ENCODE data around the gene FBXL12. TPM values are rescaled to one million over a fixed set of nuclear protein-coding genes. Genes with fewer than 3 reads are reported as not detected.
A peak's percentile ranks its signal among the peaks of the same experiment; 100 is the strongest.

FBXL12 gene
- total and polyA plus RNA-seq, 2 donors (not counting 1 experiment from before 2014, with no cell fraction given): 41.5 to 79.4 TPM

- ChIA-PET CTCF (no interaction called here), POLR2A (interaction anchor here (0.5 to 1.0 kb wide), 2 partner anchors 17 to 593 kb away, joined by 3 to 4 read pairs; partner anchors contain the start of gene FBXL12)
- Mint-ChIP-seq H3K4me3 (peak overlapping the region; percentile 97), H3K9me3 (ENCODE audit: insufficient read depth) (no peaks in the 10 kb centered on the region), H3K4me1 (peaks cover 14% of the 10 kb centered on the region), H3K27me3 (no peaks in the 10 kb centered on the region), H3K27ac (no peak overlapping the region)
- 2% methylated on average over 25 of the region's 28 CpGs for WGBS (ENCODE audit: insufficient coverage)
- Histone ChIP-seq H3K9me3 (ENCODE audit: control extremely low read depth in 1 of 3, control insufficient read depth in 2 of 3, insufficient read depth in 1 of 3, low read length in 2 of 3) (no peaks in the 10 kb centered on the region), H3K4me2 (replicated peaks; ENCODE audit: low read depth, low read length, poor library complexity, severe bottlenecking) (peak overlapping the region; percentile 81), H3K9ac (ENCODE audit: low read length) (peak overlapping the region; percentile 74), H3K4me3 (ENCODE audit: control extremely low read depth in 1 of 5, extremely low read depth in 1 of 5, insufficient read depth in 1 of 5, low read depth in 2 of 5, low read length in 4 of 5) (peak overlapping the region; percentile 44 to 71 (median 66)), H2AFZ (ENCODE audit: insufficient read depth, low read depth, low read length, poor library complexity, severe bottlenecking) (peak overlapping the region; percentile 90), H3K79me2 (ENCODE audit: control insufficient read depth, insufficient read depth, low read length) (peaks cover 65% of the 10 kb centered on the region), H3K27me3 (replicated peaks in 1 of 4; ENCODE audit: control extremely low read depth in 1 of 4, control insufficient read depth in 3 of 4, insufficient read depth in 4 of 4, low read length in 3 of 4) (no peaks in the 10 kb centered on the region), H4K20me1 (ENCODE audit: control insufficient read depth, insufficient read depth, low read length, poor library complexity, severe bottlenecking) (peaks cover 15% of the 10 kb centered on the region), H3K4me1 (ENCODE audit: control insufficient read depth in 2 of 2, insufficient read depth in 2 of 2, low read length in 2 of 2) (peaks cover 7 to 15% of the 10 kb centered on the region in 2 donors), H3K27ac (ENCODE audit: low read length in 2 of 2) (peak overlapping the region in 1 of 2 donors; percentile 51), H3K36me3 (replicated peaks in 1 of 2; ENCODE audit: control extremely low read depth in 1 of 2, control insufficient read depth in 1 of 2, extremely low read depth in 1 of 2, insufficient read depth in 2 of 2, low read length in 1 of 2) (peaks cover 3 to 24% of the 10 kb centered on the region in 2 experiments)
- DNase-seq (no peak), ATAC-seq (ENCODE audit: low read depth) (no peak)
- intact Hi-C loops (cut with micrococcal nuclease): loop anchor here (1.0 kb wide), 3 partner anchors 8 to 43 kb away; partner anchors contain the start of genes FBXL12 and UBL5
- TF ChIP-seq EZH2 (IDR thresholded peaks at IDR 0.05; ENCODE audit: borderline replicate concordance, insufficient read depth, low read depth, low read length, poor library complexity, severe bottlenecking) (no peak), CTCF (IDR thresholded peaks at IDR 0.05) (no peak)
Observed at GRCh38 chr19:9835507-9835949, 16.6 kb upstream of the FBXL12 start.

- peak; percentile 95 for ATAC-seq (ENCODE audit: low read depth)
- WGBS (ENCODE audit: insufficient coverage): under 1% methylated on average over 73 of the region's 73 CpGs
- Mint-ChIP-seq H3K4me3 (peak within 1 kb of the TSS; percentile 97), H3K4me1 (peaks cover 16% of the 10 kb centered on the region), H3K27me3 (no peaks in the 10 kb centered on the region), H3K9me3 (ENCODE audit: insufficient read depth) (no peaks in the 10 kb centered on the region), H3K27ac (peak within 1 kb of the TSS; percentile 96)
- POLR2A ChIA-PET: interaction anchor here (0.5 to 1.0 kb wide), 4 partner anchors 16 to 594 kb away, joined by 3 to 4 read pairs (median 3); partner anchors contain the start of gene FBXL12
- peaks cover 59% of the 10 kb centered on the region for H3K79me2 ChIP-seq (ENCODE audit: control insufficient read depth, insufficient read depth, low read length)
- peaks cover 3 to 26% of the 10 kb centered on the region in 2 experiments for H3K36me3 ChIP-seq (replicated peaks in 1 of 2; ENCODE audit: control extremely low read depth in 1 of 2, control insufficient read depth in 1 of 2, extremely low read depth in 1 of 2, insufficient read depth in 2 of 2, low read length in 1 of 2)
- peak within 1 kb of the TSS; percentile 81 for H3K4me2 ChIP-seq (replicated peaks; ENCODE audit: low read depth, low read length, poor library complexity, severe bottlenecking)
- H3K4me1 ChIP-seq (ENCODE audit: control insufficient read depth in 2 of 2, insufficient read depth in 2 of 2, low read length in 2 of 2): peaks cover 7 to 15% of the 10 kb centered on the region in 2 donors
- H3K4me3 ChIP-seq (ENCODE audit: control extremely low read depth in 1 of 5, extremely low read depth in 1 of 5, insufficient read depth in 1 of 5, low read depth in 2 of 5, low read length in 4 of 5): peak within 1 kb of the TSS; percentile 44 to 83 (median 71)
- TF ChIP-seq EZH2 (IDR thresholded peaks at IDR 0.05; ENCODE audit: borderline replicate concordance, insufficient read depth, low read depth, low read length, poor library complexity, severe bottlenecking) (no peak), CTCF (IDR thresholded peaks at IDR 0.05) (peak; percentile 57)
- H3K27ac ChIP-seq (ENCODE audit: low read length in 2 of 2): peak within 1 kb of the TSS; percentile 56 to 69
- H3K9me3 ChIP-seq (ENCODE audit: control extremely low read depth in 1 of 3, control insufficient read depth in 2 of 3, insufficient read depth in 1 of 3, low read length in 2 of 3): no peaks in the 10 kb centered on the region
- CTCF ChIA-PET: no interaction called here
- no peaks in the 10 kb centered on the region for H3K27me3 ChIP-seq (replicated peaks in 1 of 4; ENCODE audit: control extremely low read depth in 1 of 4, control insufficient read depth in 3 of 4, insufficient read depth in 4 of 4, low read length in 3 of 4)
- peaks cover 15% of the 10 kb centered on the region for H4K20me1 ChIP-seq (ENCODE audit: control insufficient read depth, insufficient read depth, low read length, poor library complexity, severe bottlenecking)
- peak within 1 kb of the TSS; percentile 74 for H3K9ac ChIP-seq (ENCODE audit: low read length)
- peak; percentile 100 for DNase-seq
- intact Hi-C loops (cut with micrococcal nuclease): loop anchor here (1.0 kb wide), 3 partner anchors 8 to 43 kb away; partner anchors contain the start of genes FBXL12 and UBL5
- H2AFZ ChIP-seq (ENCODE audit: insufficient read depth, low read depth, low read length, poor library complexity, severe bottlenecking): peak within 1 kb of the TSS; percentile 90
Observed at GRCh38 chr19:9834726-9835506, 16.0 kb upstream of the FBXL12 start, which contains the start of gene PIN1. Gene PIN1, plus strand, starts transcription at chr19:9835318. Its CDS starts 27 bp downstream, at chr19:9835345.
